GM12872 (cell line): ENCODE measurements around the gene TAL1.

Experiments
- CTCF ChIP-seq: IDR thresholded peaks from 3 replicates; pipeline ENCODE4 v1.5.1; 2011; ENCODE audit warnings: low read depth, mild to moderate bottlenecking, low read length, moderate library complexity; ENCODE audit not compliant: insufficient read depth

The TAL1 gene

GRCh38 chr1:47249755-47250154, 17.7 kb upstream of the TAL1 start:
- TF ChIP-seq CTCF, result no peak

- TF ChIP-seq CTCF, result no peak
These were observed 12.4 kb upstream of the TAL1 start for GRCh38 chr1:47244339-47244862.

- no peak for TF ChIP-seq CTCF
These were observed 11.9 kb upstream of the TAL1 start for GRCh38 chr1:47243910-47244309.

- TF ChIP-seq CTCF, result no peak
These were observed 9.4 kb upstream of the TAL1 start for GRCh38 chr1:47241114-47242113.

GRCh38 chr1:47238935-47239592, 7.0 kb upstream of the TAL1 start:
- no peak for TF ChIP-seq CTCF

- TF ChIP-seq CTCF, result no peak
These were observed 3.8 kb upstream of the TAL1 start for GRCh38 chr1:47235806-47236205.

GRCh38 chr1:47235241-47235681, 3.2 kb upstream of the TAL1 start:
- TF ChIP-seq CTCF, result no peak
